NT2/D1 (cell line): ENCODE measurements around the gene GTPBP10.

ENCODE experiments used
- DNase-seq: peaks from one replicate; pipeline ENCODE4 v3.0.0-alpha.2; 2011; ENCODE audit warnings: low read depth, low spot score
- H3K27me3 ChIP-seq: 2 replicates; pipeline ENCODE4 v1.6.0; 2011; ENCODE audit warnings: mild to moderate bottlenecking; ENCODE audit not compliant: insufficient read length, insufficient read depth
- H3K36me3 ChIP-seq: 2 replicates; pipeline ENCODE4 v1.6.1; 2011; ENCODE audit warnings: mild to moderate bottlenecking, low read length, mixed read lengths; ENCODE audit not compliant: insufficient read depth, insufficient read length
- H3K4me1 ChIP-seq: 2 replicates; pipeline ENCODE4 v1.5.1; 2011; ENCODE audit not compliant: insufficient read depth, insufficient read length
- H3K4me3 ChIP-seq: 2 replicates; pipeline ENCODE4 v1.5.1; 2011; ENCODE audit warnings: low read depth; ENCODE audit not compliant: insufficient read length
- H3K9ac ChIP-seq: 2 replicates; pipeline ENCODE4 v1.6.0; 2011; ENCODE audit warnings: low read depth; ENCODE audit not compliant: insufficient read length
- H3K9me3 ChIP-seq: 2 replicates; pipeline ENCODE4 v1.5.1; 2011; ENCODE audit warnings: mild to moderate bottlenecking, low read length; ENCODE audit not compliant: insufficient read depth
- SUZ12 ChIP-seq: IDR thresholded peaks from 2 replicates; pipeline ENCODE4 v1.6.1; 2011; ENCODE audit not compliant: insufficient read length, insufficient read depth; ENCODE audit errors: extremely low read depth
- YY1 ChIP-seq: IDR thresholded peaks from 2 replicates; pipeline ENCODE4 v1.6.1; 2011; ENCODE audit not compliant: insufficient read length, insufficient read depth
- ZNF274 ChIP-seq: IDR thresholded peaks from 2 replicates; pipeline ENCODE4 v1.6.1; 2011; ENCODE audit warnings: mild to moderate bottlenecking, low read depth, low read length

The GTPBP10 gene

DNA sequence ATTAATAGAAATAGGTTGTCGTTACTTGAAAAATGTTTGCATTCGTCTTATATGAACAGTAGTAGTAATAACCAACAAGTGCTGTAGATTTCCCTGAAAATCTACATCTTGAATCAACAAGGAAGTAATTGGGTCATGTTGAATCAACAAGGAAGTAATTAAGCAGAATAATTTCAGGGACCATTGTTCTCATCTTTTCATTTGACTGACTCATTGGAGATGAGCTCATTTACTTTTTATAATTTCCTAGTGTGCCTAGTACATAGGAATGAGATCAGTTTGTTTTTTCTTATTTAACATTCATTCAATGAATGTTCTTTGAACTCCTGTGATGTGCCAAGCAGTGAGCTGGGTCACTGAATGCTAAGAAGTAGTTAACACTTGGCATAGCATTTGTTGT lies 65.0 kb downstream of the GTPBP10 start:
- Histone ChIP-seq H3K9me3 (no peaks in the 10 kb centered on the region), H3K4me3 (no peak overlapping the region), H3K4me1 (no peaks in the 10 kb centered on the region), H3K27me3 (no peaks in the 10 kb centered on the region), H3K36me3 (peaks cover 46% of the 10 kb centered on the region), H3K9ac (no peak overlapping the region)
- no peak for DNase-seq
- TF ChIP-seq YY1 (no peak), SUZ12 (no peak), ZNF274 (no peak)

DNA sequence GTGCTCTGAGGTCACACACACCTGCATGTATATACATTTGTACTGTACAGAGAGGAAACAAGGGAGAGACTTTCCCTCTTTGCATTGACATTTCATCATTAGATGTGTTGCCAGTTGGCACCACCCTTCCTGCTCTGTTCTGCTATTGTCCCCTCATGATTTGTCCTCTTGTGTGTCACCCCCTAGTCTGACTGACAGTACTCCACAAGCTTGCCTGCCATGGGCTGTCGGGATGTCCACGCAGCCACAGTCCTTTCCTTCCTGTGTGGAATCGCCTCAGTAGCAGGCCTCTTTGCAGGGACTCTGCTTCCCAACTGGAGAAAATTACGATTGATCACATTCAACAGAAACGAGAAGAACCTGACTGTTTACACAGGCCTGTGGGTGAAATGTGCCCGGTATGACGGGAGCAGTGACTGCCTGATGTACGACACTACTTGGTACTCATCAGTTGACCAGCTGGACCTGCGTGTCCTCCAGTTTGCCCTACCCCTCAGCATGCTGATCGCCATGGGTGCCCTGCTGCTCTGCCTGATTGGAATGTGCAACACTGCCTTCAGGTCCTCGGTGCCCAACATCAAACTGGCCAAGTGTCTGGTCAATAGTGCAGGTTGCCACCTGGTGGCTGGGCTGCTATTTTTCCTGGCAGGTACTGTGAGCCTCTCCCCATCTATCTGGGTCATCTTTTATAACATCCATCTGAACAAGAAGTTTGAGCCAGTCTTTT lies 66.1 kb downstream of the GTPBP10 start:
- H3K9me3 ChIP-seq: no peaks in the 10 kb centered on the region
- H3K9ac ChIP-seq: no peak overlapping the region
- no peaks in the 10 kb centered on the region for H3K27me3 ChIP-seq
- H3K4me1 ChIP-seq: no peaks in the 10 kb centered on the region
- TF ChIP-seq SUZ12 (no peak), ZNF274 (no peak), YY1 (no peak)
- H3K36me3 ChIP-seq: peaks cover 37% of the 10 kb centered on the region
- no peak overlapping the region for H3K4me3 ChIP-seq
- DNase-seq: no peak

DNA sequence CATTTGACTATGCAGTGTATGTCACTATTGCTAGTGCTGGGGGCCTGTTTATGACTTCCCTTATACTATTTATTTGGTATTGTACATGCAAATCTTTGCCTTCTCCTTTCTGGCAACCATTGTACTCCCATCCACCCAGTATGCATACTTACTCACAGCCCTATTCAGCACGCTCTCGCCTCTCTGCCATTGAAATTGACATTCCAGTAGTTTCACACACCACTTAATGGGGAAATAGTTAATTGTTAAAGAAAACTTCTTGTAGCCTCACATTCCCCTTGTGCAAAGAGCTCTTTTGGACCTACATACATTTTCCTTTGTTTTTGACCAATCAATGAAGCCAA lies 66.6 kb downstream of the GTPBP10 start:
- Histone ChIP-seq H3K9ac (no peak overlapping the region), H3K4me3 (no peak overlapping the region), H3K27me3 (no peaks in the 10 kb centered on the region), H3K4me1 (no peaks in the 10 kb centered on the region), H3K9me3 (no peaks in the 10 kb centered on the region), H3K36me3 (peaks cover 33% of the 10 kb centered on the region)
- no peak for DNase-seq
- TF ChIP-seq SUZ12 (no peak), ZNF274 (no peak), YY1 (no peak)

DNA sequence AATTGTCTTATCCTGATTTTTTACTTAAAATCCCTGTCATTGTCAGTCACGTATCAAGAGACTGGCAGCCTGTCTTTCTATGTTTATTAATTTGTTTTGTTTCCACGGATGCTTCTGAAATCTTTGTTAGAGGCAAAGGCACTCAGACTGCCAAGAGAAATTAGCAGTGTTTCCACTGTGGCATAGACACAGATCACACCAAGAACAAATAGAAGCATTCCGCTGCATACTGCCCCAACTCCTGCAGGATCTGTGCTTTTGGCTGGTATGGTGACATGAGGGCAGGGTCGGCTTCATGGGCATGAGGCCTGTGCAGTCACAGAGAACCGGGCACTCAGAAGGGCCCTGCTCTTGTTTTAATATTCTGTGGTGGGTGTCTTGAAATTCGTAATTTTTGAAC lies 75.1 kb downstream of the GTPBP10 start:
- Histone ChIP-seq H3K9me3 (peaks cover 4% of the 10 kb centered on the region; the same call in 1 of the 2 replicates), H3K36me3 (no peaks in the 10 kb centered on the region), H3K4me3 (no peak overlapping the region), H3K4me1 (no peaks in the 10 kb centered on the region), H3K9ac (no peak overlapping the region), H3K27me3 (no peaks in the 10 kb centered on the region)
- no peak for DNase-seq
- no peak for TF ChIP-seq SUZ12
- TF ChIP-seq YY1: no peak
- no peak for TF ChIP-seq ZNF274

DNA sequence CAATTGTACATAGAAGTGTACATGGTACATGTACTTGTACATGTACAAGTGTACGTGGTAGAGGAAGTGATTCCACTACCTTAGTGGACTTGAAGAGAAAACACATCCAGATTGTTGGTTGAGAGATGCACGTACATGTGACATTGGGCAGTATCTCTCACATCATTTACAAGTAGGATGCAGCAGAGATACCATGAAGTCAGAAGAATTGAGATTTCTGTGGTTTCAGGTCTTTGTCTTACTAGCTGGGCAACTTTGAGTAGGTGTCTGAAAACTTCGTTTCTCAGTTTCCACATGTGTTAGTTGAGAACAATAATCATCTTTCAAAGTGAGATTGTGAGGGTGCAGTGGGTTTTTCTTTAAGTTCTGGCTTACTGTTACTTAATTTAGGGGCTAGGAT lies 78.2 kb downstream of the GTPBP10 start:
- no peak overlapping the region for H3K9ac ChIP-seq
- DNase-seq: no peak
- no peak overlapping the region for H3K4me3 ChIP-seq
- TF ChIP-seq ZNF274 (no peak), YY1 (no peak), SUZ12 (no peak)
- no peaks in the 10 kb centered on the region for H3K36me3 ChIP-seq
- H3K4me1 ChIP-seq: no peaks in the 10 kb centered on the region
- H3K9me3 ChIP-seq: peaks cover 4% of the 10 kb centered on the region; the same call in 1 of the 2 replicates
- H3K27me3 ChIP-seq: no peaks in the 10 kb centered on the region

DNA sequence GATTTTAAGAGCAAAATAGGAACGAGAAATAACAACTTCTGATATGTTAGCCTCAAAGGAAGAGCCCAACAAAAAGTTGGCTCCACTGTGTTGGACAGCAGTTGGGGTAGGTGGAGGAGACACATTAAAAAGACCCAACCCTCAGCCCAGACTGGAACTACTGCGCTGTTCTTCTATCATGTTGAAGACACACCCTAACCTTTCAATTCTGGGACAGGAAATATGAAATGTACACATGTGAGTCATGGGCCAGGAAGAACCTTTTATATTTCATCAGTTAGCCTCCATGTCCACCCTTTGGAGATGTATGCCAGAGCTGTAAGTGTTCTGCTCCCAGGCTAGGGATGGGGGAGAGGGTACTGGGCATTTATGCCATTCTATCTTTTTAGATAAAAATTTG lies 78.9 kb downstream of the GTPBP10 start:
- Histone ChIP-seq H3K27me3 (no peaks in the 10 kb centered on the region), H3K36me3 (no peaks in the 10 kb centered on the region), H3K4me3 (no peak overlapping the region), H3K9ac (no peak overlapping the region), H3K4me1 (no peaks in the 10 kb centered on the region), H3K9me3 (peaks cover 4% of the 10 kb centered on the region; the same call in 1 of the 2 replicates)
- no peak for DNase-seq
- TF ChIP-seq ZNF274 (no peak), SUZ12 (no peak), YY1 (no peak)

DNA sequence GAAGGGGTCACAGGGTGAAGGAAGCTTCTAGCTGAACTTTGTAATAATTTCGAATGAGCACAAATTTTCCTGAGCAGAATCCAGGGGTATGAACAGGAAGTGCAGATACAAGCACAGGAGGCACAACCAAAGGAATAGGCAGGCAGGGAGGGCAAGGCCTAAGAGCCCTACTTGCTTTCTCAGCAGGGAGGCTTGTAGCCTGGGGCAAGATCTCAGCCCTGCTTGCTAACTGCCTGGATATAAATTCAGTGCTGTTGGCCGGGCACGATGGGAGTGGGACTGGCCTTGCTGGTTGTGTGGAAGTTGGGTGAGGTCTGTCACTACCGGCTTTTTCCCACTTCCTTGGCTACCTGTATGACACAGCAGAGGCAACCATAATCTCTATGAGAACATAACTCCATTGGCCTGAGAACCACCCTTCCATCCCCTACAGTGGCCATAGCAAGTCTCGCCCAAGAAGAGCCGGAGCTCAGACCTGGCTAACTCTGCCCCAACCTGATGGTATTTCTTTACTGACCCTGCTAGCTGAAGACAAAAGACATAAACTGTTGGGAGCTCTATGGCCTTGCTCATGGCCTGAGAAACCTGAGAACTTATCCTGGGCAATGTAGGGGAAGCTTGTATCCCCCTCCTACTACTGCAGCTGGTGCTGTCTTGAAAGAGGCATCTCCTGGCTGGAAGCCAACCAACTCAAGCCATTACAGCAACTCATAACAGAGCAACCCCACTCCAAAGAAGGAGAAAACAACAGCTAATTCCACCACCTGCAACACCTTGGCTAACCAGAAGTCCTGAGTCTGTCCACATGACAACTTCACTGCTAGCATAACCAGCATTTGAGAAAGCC lies 84.3 kb downstream of the GTPBP10 start:
- Histone ChIP-seq H3K9ac (no peak overlapping the region), H3K4me3 (no peak overlapping the region), H3K9me3 (peaks cover 17% of the 10 kb centered on the region; the same call in 1 of the 2 replicates), H3K4me1 (no peaks in the 10 kb centered on the region), H3K36me3 (no peaks in the 10 kb centered on the region), H3K27me3 (no peaks in the 10 kb centered on the region)
- no peak for DNase-seq
- TF ChIP-seq YY1 (no peak), SUZ12 (no peak)
